Lung (tissue), 14 donors: Measurements from ENCODE around the gene FOXO3B. TPM values are rescaled to one million over a fixed set of nuclear protein-coding genes. Genes with fewer than 3 reads are reported as not detected.
A peak's percentile ranks its signal among the peaks of the same experiment; 100 is the strongest.
"Not testable (repeated sequence)": the region's sequence is repeated elsewhere in the genome, so short reads cannot be mapped to it uniquely, and the experiment has no call there.

Experiments
- ATAC-seq: fragments of 200-7000 bp; cut with Tn5 transposase; one replicate; pipeline ENCODE4 v1.9.1; 2020; ENCODE audit warnings: moderate number of reproducible peaks; ENCODE audit not compliant: insufficient read depth, low FRiP score
- DNase-seq, 3 donors: peaks; one replicate each; pipeline ENCODE4 v3.0.0-alpha.2; 2013 to 2017
- H3K27ac ChIP-seq, 2 donors: one replicate each; pipeline ENCODE4 v1.5.1; 2013; ENCODE audit warnings: mild to moderate bottlenecking in 2 of 2, moderate library complexity in 2 of 2, control low read depth in 1 of 2, inconsistent platforms in 1 of 2, low read depth in 1 of 2, low read length in 1 of 2
- H3K27me3 ChIP-seq, 3 donors: one replicate each; pipeline ENCODE4 v1.5.1; 2013; ENCODE audit warnings: low read length in 2 of 3; ENCODE audit not compliant: control insufficient read depth in 3 of 3, insufficient read depth in 3 of 3
- H3K36me3 ChIP-seq, 4 donors: one replicate each; pipeline ENCODE4 v1.5.1; 2013; ENCODE audit warnings: low read length in 4 of 4, mild to moderate bottlenecking in 1 of 4, moderate library complexity in 1 of 4; ENCODE audit not compliant: control insufficient read depth in 4 of 4, insufficient read depth in 4 of 4
- H3K4me1 ChIP-seq, 5 donors: one replicate each; pipeline ENCODE4 v1.5.1; 2013; ENCODE audit warnings: low read length in 5 of 5, mild to moderate bottlenecking in 2 of 5, moderate library complexity in 1 of 5; ENCODE audit not compliant: control insufficient read depth in 5 of 5, insufficient read depth in 5 of 5
- H3K4me3 ChIP-seq: one replicate; pipeline ENCODE4 v1.5.1; 2013; ENCODE audit warnings: mild to moderate bottlenecking, control low read depth, moderate library complexity
- H3K9ac ChIP-seq, 2 donors: one replicate each; pipeline ENCODE4 v1.5.1; 2013; ENCODE audit warnings: low read length in 2 of 2, control low read depth in 1 of 2; ENCODE audit not compliant: insufficient read depth in 1 of 2
- H3K9me3 ChIP-seq, 4 donors: one replicate each; pipeline ENCODE4 v1.5.1; 2013; ENCODE audit warnings: low read length in 3 of 4, mild to moderate bottlenecking in 1 of 4, moderate library complexity in 1 of 4; ENCODE audit not compliant: control insufficient read depth in 4 of 4, insufficient read depth in 3 of 4
- WGBS, 2 donors: extraction: QIAGEN DNeasy Blood & Tissue Kit; methylation state at CpG; one replicate each; pipeline ENCODE4 v1.1.7; 2013; 5-methylcytosine and 5-hydroxymethylcytosine counted together
- long read RNA-seq, 5 donors: transcript quantifications; one replicate each; lab custom pipeline, GENCODE V29; 2026
- polyA plus RNA-seq, 2 donors: library from polyadenylated mRNA; stranded (reverse); fragments of 200-250 nt; gene quantifications; one replicate each; pipeline ENCODE4 v1.2.1, GENCODE V29; 2013
- total RNA-seq, 2 donors: library from RNA; depleted of rRNA in 1 of 2; stranded (reverse); fragments of >200 nt in 1 of 2; gene quantifications; one replicate each; pipeline ENCODE4 v1.2.1, GENCODE V29; 2014 to 2021
- donor health status: Bipolar disorder and iron deficiency.
- donor health status: healthy.
- donor health status: DM: yes; HTN: yes; CAD: no.

FOXO3B gene
- 1 to 10 TPM; 2.9 to 6.5 TPM for total RNA-seq
- polyA plus RNA-seq: 1 to 10 TPM in 1 of 2 donors, under 1 TPM in 1; 0.47 to 1.2 TPM
- long read RNA-seq, donor 1, partial matches to known transcripts: 0 of 3 reads
- long read RNA-seq, donor 1, other reads (novel, unspliced or antisense): 0 of 3 reads
- long read RNA-seq, donor 2, transcript FOXO3B-201 (1 exons, 1,928 nt): major isoform, 6 of 6 reads
- long read RNA-seq, donor 2, partial matches to known transcripts: 0 of 6 reads
- long read RNA-seq, donor 2, other reads (novel, unspliced or antisense): 0 of 6 reads
- long read RNA-seq, donor 3: 0 reads
- long read RNA-seq, donor 4, transcript FOXO3B-201 (1 exons, 1,928 nt): major isoform, 5 of 5 reads
- long read RNA-seq, donor 4, partial matches to known transcripts: 0 of 5 reads
- long read RNA-seq, donor 4, other reads (novel, unspliced or antisense): 0 of 5 reads
- long read RNA-seq, donor 5, transcript FOXO3B-201 (1 exons, 1,928 nt): major isoform, 6 of 6 reads
- long read RNA-seq, donor 5, partial matches to known transcripts: 0 of 6 reads
- long read RNA-seq, donor 5, other reads (novel, unspliced or antisense): 0 of 6 reads

DNA sequence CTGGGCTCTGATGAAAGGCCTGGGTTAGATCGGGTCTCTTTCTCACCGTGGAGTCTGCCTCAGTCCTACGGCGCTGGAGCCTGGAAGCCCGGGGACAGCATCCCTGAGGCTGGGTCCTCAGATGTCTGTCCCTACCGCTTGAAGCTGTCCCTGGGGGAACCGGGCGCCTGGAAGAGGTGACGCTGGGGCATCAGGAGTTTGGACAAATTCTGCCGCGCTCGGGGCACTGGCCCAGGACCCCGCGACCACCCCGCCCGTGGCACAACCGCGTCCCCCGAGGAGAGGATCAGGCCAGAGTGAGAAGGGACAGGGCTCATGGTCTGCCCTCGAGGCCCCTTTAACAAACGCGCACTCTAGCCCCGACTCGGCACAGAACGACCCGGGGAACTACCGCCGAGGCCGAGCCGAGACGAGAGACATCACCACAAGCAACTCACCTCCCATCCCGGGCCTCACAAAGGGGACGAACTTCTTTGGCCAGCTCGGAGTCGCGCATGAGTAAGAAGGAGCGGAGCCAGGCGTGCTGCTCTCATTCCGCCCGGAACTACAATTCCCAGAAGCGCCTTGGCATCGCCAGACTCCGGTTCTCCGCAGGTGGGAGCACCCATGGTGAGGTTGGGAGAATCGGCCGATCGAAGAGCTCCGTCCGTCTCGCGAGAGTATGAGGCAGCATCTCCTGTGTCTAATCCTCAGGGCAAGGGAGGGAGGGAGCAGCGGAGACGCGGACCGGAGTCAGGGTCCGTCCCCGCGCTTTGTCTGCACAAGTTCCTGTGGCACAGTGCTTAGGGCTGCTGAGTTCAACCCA lies at the start of gene FOXO3B:
Gene FOXO3B, minus strand, starts transcription at position 548 of the 805 bp plus-strand sequence. CDS start 663 bp downstream, outside the sequence.
- not testable (repeated sequence) for H3K9me3 ChIP-seq, H3K27ac ChIP-seq, H3K36me3 ChIP-seq, H3K4me1 ChIP-seq, H3K27me3 ChIP-seq
- 0% methylated on average over 41 to 54 of the region's 58 CpGs for WGBS, 2 donors
- peak; percentile 92 to 98 (median 98) for DNase-seq
- peak within 1 kb of the TSS in 1 of 2 donors; percentile 49 for H3K9ac ChIP-seq
- H3K4me3 ChIP-seq: peak within 1 kb of the TSS; percentile 24
- peak; percentile 92 for ATAC-seq

DNA sequence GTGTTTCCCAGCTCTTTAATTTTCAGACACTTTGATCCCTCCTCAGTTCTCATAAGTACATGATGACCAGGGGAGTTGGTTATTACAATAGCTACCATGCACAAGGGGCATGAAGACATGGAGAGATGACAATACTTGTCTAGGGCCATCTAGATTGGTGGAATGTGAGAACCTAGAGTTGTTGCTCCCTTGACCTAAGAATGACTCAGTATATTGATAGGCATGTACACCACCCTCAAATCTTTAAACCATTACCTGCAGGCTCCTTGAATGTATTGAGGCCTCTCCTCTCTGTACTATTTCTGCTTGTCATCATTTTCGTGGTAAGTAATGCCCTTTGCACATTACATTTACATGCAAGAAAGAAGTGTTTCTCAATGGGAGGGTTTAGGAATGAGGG lies 41.4 kb upstream of the FOXO3B start:
- H3K4me1 ChIP-seq, H3K27ac ChIP-seq, H3K27me3 ChIP-seq, H3K36me3 ChIP-seq, ATAC-seq, DNase-seq, H3K4me3 ChIP-seq, H3K9me3 ChIP-seq, H3K9ac ChIP-seq: not testable (repeated sequence)
- WGBS, 2 donors: 67 to 87% methylated on average over 1 of the region's 1 CpG

DNA sequence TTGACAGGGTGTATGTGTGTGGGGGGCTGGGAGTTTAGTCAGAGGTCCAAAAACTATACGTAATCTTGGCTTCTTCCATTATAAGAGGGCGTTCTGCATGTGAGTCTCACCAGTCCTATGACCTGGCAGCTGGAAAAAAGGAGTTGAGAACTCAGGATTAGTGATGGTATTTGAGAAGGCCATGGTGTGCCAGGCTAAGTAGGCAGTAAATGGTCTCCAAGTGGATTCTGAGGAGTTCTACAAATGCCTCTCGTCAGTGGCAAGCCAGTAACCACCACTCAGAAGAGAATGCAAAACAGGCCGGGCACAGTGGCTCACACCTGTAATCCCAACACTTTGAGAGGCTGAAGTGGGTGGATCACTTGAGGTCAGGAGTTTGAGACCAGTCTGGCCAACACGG lies 40.5 kb upstream of the FOXO3B start:
- H3K36me3 ChIP-seq, H3K27me3 ChIP-seq, ATAC-seq, H3K9ac ChIP-seq, DNase-seq, H3K4me1 ChIP-seq, H3K4me3 ChIP-seq, H3K9me3 ChIP-seq, H3K27ac ChIP-seq: not testable (repeated sequence)
- WGBS, 2 donors: 60 to 72% methylated on average over 4 to 5 of the region's 5 CpGs

DNA sequence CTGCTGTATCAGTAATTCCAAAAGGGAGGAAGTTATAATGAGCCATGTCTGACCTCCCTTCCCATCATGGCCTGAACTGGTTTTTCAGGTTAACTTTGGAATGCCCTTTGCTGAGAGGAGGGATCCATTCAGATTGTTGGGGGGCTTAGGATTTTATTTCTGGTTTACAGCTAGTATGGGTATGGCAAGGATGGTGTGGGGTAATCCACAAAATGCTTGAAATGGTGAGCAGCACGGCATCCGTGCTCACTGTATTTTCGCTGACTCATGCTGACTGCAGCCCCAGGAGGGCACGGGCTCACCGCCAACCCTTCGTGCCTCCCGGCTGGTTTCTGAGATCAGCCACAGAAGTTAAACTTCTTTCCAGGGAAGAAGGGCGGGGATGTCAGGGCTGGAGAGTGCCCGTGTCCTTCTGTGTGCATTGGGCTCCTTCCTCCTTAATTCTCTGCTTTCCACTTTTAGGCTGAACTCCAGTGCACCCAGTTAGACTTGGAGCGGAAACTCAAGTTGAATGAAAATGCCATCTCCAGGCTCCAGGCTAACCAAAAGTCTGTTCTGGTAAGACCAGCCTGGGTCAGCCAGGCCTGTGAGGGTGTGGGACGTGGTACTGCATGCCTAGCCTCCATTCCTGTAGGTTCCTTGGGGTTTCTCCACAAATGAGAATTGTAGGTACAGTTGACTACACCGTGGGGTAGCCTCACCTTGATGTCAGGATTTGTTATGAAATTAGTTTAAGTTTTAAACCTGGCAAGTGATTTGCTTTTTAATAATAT lies 39.8 kb upstream of the FOXO3B start:
- H3K4me3 ChIP-seq, H3K9me3 ChIP-seq, DNase-seq, H3K27ac ChIP-seq, H3K27me3 ChIP-seq, H3K4me1 ChIP-seq, H3K36me3 ChIP-seq, H3K9ac ChIP-seq: not testable (repeated sequence)
- ATAC-seq: peak; percentile 54
- 66 to 77% methylated on average over 1 to 2 of the region's 12 CpGs for WGBS, 2 donors

DNA sequence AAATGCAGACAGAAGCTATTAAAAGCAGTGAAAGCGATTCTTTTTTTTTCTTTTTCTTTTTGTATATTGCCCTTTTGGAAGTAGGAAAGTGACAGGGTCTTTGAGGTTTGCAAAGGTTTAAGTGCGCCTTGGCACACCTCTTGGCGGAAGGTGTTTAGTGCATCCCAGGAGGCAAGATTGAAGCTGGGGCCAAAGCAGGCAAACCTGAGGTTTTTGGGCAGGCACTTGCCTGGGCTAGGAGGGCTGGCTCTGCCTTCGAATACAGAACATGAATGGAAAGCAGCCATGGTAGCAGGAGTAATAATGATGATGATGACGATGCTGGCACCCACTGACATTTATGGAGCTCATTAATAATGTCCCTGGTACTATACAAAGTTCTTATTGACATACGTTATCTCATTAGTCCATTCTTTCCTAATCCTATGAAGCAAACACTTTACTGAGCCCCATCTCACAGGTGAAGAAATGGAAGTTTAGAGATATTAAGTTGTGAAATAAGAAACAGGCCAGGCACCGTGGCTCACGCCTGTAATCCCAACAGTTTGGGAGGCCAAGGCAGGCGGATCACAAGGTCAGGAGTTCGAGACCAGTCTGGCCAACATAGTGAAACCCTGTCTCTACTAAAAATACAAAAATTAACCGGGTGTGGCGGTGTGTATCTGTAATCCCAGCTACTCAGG lies 37.5 kb upstream of the FOXO3B start:
- H3K36me3 ChIP-seq, DNase-seq, H3K9ac ChIP-seq, H3K4me3 ChIP-seq, ATAC-seq, H3K27me3 ChIP-seq, H3K9me3 ChIP-seq, H3K4me1 ChIP-seq: not testable (repeated sequence)
- 79% methylated on average over 11 to 12 of the region's 12 CpGs for WGBS, 2 donors
- H3K27ac ChIP-seq: peak overlapping the region in 1 of 2 donors; percentile 32

DNA sequence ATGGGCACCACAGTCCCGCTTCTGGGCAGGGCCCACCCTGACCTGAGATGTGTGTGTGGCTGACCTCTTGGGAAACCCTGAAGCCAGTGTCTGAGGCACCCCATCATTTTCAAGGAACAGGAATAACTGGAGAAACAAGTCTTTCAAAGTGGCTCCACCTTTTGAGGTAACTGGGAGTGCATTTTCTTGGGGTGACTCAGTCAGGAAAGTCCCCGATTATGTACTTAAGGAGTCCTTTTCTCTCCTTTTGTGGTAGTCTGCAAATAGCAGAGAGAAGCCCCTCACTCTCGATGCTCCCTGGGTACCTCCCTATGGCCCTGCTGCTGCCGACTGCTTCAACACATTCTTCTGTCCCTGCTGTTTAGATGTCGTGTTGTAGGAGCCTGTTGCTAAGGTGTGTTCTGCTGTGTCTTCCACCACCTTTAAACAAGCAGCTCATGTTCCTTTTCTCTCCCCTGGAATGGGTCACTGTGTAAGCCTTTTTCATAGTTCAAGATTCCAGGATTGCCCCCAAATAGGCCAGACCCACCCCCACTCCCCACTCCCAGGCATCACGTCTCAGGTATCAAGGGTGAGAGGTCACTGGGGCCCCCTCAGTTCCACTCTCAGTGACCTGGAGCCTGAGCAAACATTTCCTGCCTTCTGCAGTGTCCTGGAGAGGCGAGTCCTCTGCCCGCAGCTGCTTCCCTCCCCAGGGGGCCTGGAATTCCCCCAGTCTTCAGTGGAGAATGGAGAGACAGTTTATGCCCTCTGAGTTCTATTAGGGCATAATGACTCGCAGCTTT lies 36.7 kb upstream of the FOXO3B start:
- H3K36me3 ChIP-seq, H3K4me1 ChIP-seq, H3K9me3 ChIP-seq, H3K9ac ChIP-seq, H3K4me3 ChIP-seq, H3K27me3 ChIP-seq, ATAC-seq: not testable (repeated sequence)
- DNase-seq: peak; percentile 24 to 36 (median 33)
- WGBS, 2 donors: 48 to 77% methylated on average over 8 of the region's 9 CpGs
- peak overlapping the region in 1 of 2 donors; percentile 32 for H3K27ac ChIP-seq
